Measurements from ENCODE around the gene GPR39.

DNA sequence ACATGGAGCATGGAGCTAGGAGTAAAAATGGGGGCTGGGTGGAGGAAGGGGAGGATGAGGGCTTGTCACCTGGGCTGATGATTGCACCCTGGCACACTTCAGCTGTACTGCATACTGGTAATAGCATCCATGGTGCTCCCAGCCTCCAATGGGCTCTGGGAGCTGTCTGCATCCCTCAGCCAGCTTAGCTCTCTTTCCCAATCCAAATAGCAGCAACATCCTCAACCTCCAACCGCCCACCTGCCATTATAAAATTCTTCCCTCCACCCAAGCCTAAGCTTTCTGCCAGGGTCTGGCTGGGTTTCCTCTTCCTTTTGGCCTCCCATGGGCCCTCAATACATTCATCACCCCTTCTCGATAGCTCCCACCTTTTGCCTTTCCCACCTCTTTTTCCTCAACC is 143.3 kb downstream of the GPR39 start:
- no peak for TF ChIP-seq TOX (CRISPR knock-in tag; IDR thresholded peaks at IDR 0.05; ENCODE audit: borderline replicate concordance)
- TF ChIP-seq, protein P1, sequence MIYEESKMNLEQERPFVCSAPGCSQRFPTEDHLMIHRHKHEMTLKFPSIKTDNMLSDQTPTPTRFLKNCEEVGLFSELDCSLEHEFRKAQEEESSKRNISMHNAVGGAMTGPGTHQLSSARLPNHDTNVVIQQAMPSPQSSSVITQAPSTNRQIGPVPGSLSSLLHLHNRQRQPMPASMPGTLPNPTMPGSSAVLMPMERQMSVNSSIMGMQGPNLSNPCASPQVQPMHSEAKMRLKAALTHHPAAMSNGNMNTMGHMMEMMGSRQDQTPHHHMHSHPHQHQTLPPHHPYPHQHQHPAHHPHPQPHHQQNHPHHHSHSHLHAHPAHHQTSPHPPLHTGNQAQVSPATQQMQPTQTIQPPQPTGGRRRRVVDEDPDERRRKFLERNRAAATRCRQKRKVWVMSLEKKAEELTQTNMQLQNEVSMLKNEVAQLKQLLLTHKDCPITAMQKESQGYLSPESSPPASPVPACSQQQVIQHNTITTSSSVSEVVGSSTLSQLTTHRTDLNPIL (CRISPR knock-in tag; IDR thresholded peaks at IDR 0.05; ENCODE audit: low read depth): no peak
- TF ChIP-seq RARB (CRISPR knock-in tag; IDR thresholded peaks at IDR 0.05): no peak
- no peak for TF ChIP-seq ISL1 (CRISPR knock-in tag; IDR thresholded peaks at IDR 0.05)
